Smooth muscle cell (in vitro differentiated cells): ENCODE results near the gene HECW1. TPM values are rescaled to one million over a fixed set of nuclear protein-coding genes. Genes with fewer than 3 reads are reported as not detected.
A peak's percentile ranks its signal among the peaks of the same experiment; 100 is the strongest.

Experiments
- DNase-seq: peaks from one replicate; lab custom pipeline; 2025; ENCODE audit not compliant: unreplicated experiment; lab: John Stamatoyannopoulos, UW
- H2AFZ ChIP-seq: fragments of 200-600 bp; sonication (generic); 2 replicates; pipeline ENCODE4 v1.6.0; 2016; ENCODE audit warnings: antibody characterized with exemption, low read depth, mild to moderate bottlenecking
- H3F3A ChIP-seq: fragments of 200-600 bp; sonication (generic); 2 replicates; pipeline ENCODE4 v1.6.0; 2017; ENCODE audit warnings: antibody characterized with exemption, low read depth
- H3K27ac ChIP-seq: fragments of 200-600 bp; sonication (generic); 2 replicates; pipeline ENCODE4 v1.5.1; 2016; ENCODE audit warnings: low read depth, mild to moderate bottlenecking
- H3K27me3 ChIP-seq: fragments of 200-600 bp; sonication (generic); 2 replicates; pipeline ENCODE4 v1.6.1; 2016; ENCODE audit warnings: low read depth, mild to moderate bottlenecking
- H3K36me3 ChIP-seq: fragments of 200-600 bp; sonication (generic); 2 replicates; pipeline ENCODE4 v1.5.1; 2016; ENCODE audit warnings: low read depth
- H3K4me1 ChIP-seq: fragments of 200-600 bp; sonication (generic); 2 replicates; pipeline ENCODE4 v1.5.1; 2016; ENCODE audit warnings: low read depth
- H3K4me2 ChIP-seq: fragments of 200-600 bp; sonication (generic); 2 replicates; pipeline ENCODE4 v1.6.0; 2016; ENCODE audit warnings: mild to moderate bottlenecking
- H3K4me3 ChIP-seq: fragments of 200-600 bp; sonication (generic); 2 replicates; pipeline ENCODE4 v1.5.1; 2016; ENCODE audit warnings: mild to moderate bottlenecking
- H3K79me2 ChIP-seq: fragments of 200-600 bp; sonication (generic); 2 replicates; pipeline ENCODE4 v1.6.0; 2016; ENCODE audit warnings: low read depth, mild to moderate bottlenecking
- H3K9ac ChIP-seq: fragments of 200-600 bp; sonication (generic); 2 replicates; pipeline ENCODE4 v1.6.0; 2016; ENCODE audit warnings: low read depth
- H3K9me3 ChIP-seq: fragments of 200-600 bp; sonication (generic); replicated peaks from 2 replicates; pipeline ENCODE4 v1.5.1; 2016; ENCODE audit warnings: low read depth
- H4K20me1 ChIP-seq: fragments of 200-600 bp; sonication (generic); 2 replicates; pipeline ENCODE4 v1.6.0; 2016; ENCODE audit warnings: low read depth
- WGBS: methylation state at CpG from one replicate; pipeline ENCODE4 v1.1.7; 2016; ENCODE audit warnings: low lambda C conversion rate; 5-methylcytosine and 5-hydroxymethylcytosine counted together
- polyA plus RNA-seq: library from polyadenylated mRNA; unstranded; fragments of >200 nt; fragmentation: Nextera tagmentation; extraction: Ambion mirVana; gene quantifications from 2 replicates; pipeline ENCODE4 v1.2.1, GENCODE V29; 2016
- total RNA-seq: library from RNA; depleted of rRNA; stranded (reverse); fragments of >200 nt; gene quantifications from 2 replicates; pipeline ENCODE4 v1.2.3, GENCODE V29; 2014
- TF ChIP-seq, protein P1 (sequence below): fragments of 200-600 bp; sonication (generic); IDR thresholded peaks from 2 replicates; pipeline ENCODE4 v1.5.1; 2017; ENCODE audit warnings: borderline replicate concordance, mild to moderate bottlenecking, antibody characterized with exemption; ENCODE audit not compliant: insufficient read depth, poor library complexity, severe bottlenecking

The HECW1 gene
- total and polyA plus RNA-seq, 2 experiments from 2014 or later: 0.09 to 0.49 TPM

DNA sequence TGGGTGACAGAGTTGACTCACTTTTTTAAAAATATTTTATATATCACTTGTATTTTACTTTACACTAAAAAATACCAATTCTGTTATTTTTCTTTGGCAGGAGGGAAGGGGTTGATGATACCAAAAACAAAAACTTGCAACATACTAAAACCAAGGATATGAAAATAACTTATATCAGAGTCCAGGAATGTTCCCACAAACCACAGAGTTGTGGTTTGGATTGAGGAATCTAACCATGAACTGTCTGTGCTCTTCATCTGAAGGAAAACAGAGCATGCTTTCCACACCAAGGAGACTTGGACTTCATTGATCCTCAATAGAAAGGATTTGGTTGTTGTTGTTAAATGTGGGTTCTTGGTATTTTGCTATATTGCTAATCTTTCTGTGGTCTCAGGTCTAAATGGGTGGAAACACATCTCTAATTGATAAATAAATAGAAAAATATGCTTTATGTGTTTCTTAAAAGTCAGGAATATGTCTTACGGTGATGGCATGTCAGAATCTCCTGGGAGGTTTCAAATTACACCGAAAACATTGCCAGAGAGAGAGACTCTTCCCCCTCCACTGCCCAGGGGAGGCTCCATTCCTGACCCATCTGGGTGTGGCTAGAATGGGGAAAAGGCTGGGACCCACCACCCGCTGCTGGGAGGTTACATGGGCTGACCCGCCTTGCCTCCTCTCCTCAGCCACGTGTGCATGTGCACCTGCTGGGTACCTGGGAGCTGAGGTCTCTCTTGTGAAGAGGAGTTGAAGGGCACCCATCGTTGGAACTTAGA lies 423.6 kb downstream of the HECW1 start:
- no peak for DNase-seq
- Histone ChIP-seq H3K27ac (no peak overlapping the region), H3K79me2 (no peaks in the 10 kb centered on the region), H3K9ac (no peak overlapping the region), H4K20me1 (no peaks in the 10 kb centered on the region), H3K4me1 (peaks cover 11% of the 10 kb centered on the region), H3K27me3 (peaks cover 4% of the 10 kb centered on the region), H3K36me3 (no peaks in the 10 kb centered on the region), H3K4me2 (peak overlapping the region; percentile 34), H2AFZ (no peak overlapping the region), H3K4me3 (no peak overlapping the region), H3F3A (no peaks in the 10 kb centered on the region), H3K9me3 (no peaks in the 10 kb centered on the region)
- WGBS: 79% methylated on average over 6 of the region's 6 CpGs
- TF ChIP-seq, protein P1, sequence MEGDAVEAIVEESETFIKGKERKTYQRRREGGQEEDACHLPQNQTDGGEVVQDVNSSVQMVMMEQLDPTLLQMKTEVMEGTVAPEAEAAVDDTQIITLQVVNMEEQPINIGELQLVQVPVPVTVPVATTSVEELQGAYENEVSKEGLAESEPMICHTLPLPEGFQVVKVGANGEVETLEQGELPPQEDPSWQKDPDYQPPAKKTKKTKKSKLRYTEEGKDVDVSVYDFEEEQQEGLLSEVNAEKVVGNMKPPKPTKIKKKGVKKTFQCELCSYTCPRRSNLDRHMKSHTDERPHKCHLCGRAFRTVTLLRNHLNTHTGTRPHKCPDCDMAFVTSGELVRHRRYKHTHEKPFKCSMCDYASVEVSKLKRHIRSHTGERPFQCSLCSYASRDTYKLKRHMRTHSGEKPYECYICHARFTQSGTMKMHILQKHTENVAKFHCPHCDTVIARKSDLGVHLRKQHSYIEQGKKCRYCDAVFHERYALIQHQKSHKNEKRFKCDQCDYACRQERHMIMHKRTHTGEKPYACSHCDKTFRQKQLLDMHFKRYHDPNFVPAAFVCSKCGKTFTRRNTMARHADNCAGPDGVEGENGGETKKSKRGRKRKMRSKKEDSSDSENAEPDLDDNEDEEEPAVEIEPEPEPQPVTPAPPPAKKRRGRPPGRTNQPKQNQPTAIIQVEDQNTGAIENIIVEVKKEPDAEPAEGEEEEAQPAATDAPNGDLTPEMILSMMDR: no peak

DNA sequence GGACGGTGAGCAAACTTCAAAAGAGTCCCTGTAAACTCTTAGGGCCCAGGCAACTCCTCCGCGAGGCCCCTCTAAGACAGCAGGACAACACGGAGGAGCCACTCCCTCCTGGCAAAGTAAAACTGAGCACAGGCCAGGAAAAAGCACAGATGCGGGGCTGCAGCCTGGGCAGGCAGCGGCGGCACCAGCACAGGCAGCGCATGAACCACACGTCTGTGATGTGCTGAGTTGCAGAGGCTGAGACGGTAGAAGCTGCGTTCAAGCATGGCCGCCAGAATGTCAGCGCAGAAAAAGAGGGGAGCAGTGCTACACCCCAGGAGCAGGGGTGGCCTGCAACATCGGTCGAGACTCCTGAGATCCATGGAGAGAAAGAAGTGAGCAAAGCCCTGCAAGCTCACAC lies 424.3 kb downstream of the HECW1 start:
- Histone ChIP-seq H3K4me2 (no peak overlapping the region), H4K20me1 (no peaks in the 10 kb centered on the region), H3K36me3 (no peaks in the 10 kb centered on the region), H2AFZ (no peak overlapping the region), H3K9ac (no peak overlapping the region), H3K9me3 (no peaks in the 10 kb centered on the region), H3K27me3 (no peaks in the 10 kb centered on the region), H3K4me1 (peaks cover 11% of the 10 kb centered on the region), H3F3A (no peaks in the 10 kb centered on the region), H3K27ac (no peak overlapping the region), H3K4me3 (no peak overlapping the region), H3K79me2 (no peaks in the 10 kb centered on the region)
- TF ChIP-seq, protein P1: no peak
- WGBS: 89% methylated on average over 15 of the region's 15 CpGs
- DNase-seq: no peak

DNA sequence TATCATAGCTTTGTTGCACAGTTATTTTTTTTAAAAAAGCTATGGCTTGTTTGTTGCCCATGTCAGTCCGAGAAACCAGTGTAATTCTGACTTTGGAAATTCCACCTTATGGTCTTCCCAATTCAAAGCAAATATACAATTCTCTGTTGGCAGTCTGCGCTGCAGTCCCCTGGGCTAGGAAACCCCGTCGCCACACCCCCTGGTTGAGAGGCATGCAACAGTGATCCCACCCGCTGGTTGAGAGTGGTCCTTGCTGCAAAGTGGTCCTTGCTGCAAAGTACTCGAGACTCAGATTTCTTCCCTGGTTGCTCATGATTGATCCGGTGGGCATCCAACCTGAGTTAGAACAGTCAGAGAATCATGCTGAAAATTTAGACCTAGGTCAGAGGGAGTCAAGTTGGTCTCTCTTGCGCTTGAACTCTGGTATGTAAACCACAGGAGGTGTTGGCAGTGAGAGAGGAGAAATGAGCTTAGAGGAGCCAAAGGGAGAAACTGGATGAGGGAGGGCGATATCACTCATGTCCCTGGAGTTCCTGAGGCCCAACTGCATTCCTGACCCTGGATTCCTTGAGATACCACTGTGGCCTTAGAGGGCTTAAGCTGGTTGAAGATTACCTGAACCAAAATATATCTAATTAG lies 425.4 kb downstream of the HECW1 start:
- no peaks in the 10 kb centered on the region for H3K9me3 ChIP-seq
- H3K27me3 ChIP-seq: no peaks in the 10 kb centered on the region
- no peaks in the 10 kb centered on the region for H3F3A ChIP-seq
- no peak overlapping the region for H2AFZ ChIP-seq
- H3K9ac ChIP-seq: no peak overlapping the region
- no peaks in the 10 kb centered on the region for H4K20me1 ChIP-seq
- H3K36me3 ChIP-seq: no peaks in the 10 kb centered on the region
- no peaks in the 10 kb centered on the region for H3K79me2 ChIP-seq
- DNase-seq: no peak
- peak overlapping the region; percentile 18 for H3K4me2 ChIP-seq
- H3K4me3 ChIP-seq: no peak overlapping the region
- peaks cover 11% of the 10 kb centered on the region for H3K4me1 ChIP-seq
- WGBS: 90% methylated on average over 9 of the region's 9 CpGs
- H3K27ac ChIP-seq: no peak overlapping the region
- TF ChIP-seq, protein P1: no peak
